AG20443 (cell line): ENCODE measurements around the gene POLQ.
"Not testable (repeated sequence)": the region's sequence is repeated elsewhere in the genome, so short reads cannot be mapped to it uniquely, and the experiment has no call there.

Source experiments
- DNase-seq: peaks from one replicate; pipeline ENCODE4 v3.0.0; 2012; ENCODE audit warnings: low spot score, mixed read lengths

Gene POLQ

GRCh38 chr3:121508389-121508788, 37.4 kb downstream of the POLQ start:
- no peak for DNase-seq

- DNase-seq: no peak
Observed at GRCh38 chr3:121505256-121505655, 40.5 kb downstream of the POLQ start.

DNA sequence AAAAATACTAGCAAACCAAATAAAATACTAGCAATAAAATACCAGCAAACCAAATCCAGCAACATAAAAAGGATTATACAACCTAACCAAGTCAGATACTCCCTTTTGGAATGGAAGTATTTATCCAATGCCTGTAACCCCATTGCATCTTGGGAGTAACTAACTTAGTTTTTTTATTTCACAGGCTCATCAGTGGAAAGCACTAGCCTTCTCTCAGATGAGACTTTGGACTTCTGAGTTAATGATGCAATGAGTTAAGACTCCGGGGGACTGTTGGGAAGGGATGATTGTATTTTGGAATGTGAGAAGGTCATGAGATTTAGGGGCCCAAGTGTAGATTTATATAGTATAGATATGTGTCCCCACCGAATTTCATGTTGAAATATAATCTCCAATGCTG, 41.2 kb downstream of the POLQ start:
- no peak for DNase-seq

GRCh38 chr3:121496786-121497185, 49.0 kb downstream of the POLQ start:
- no peak for DNase-seq

DNA sequence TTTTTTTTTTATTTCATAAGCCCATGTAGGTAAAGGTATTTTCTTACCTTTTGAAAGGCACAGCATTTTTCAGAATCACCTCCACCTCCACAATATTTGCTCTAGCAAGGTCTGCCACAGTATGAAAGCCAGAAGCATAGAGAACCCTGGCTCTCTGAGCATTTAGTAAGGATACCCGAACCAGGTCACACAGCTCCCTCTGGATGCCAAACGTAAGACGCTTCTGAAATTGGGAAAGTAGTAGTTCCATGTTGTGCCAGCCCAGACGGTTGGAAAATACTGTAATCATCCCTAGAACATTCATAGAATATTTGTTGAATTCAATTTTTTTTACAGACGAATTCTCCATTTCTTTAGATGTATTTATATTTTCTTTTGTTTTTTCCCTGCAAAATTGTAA, 52.4 kb downstream of the POLQ start:
- peak; percentile 10 for DNase-seq

DNA sequence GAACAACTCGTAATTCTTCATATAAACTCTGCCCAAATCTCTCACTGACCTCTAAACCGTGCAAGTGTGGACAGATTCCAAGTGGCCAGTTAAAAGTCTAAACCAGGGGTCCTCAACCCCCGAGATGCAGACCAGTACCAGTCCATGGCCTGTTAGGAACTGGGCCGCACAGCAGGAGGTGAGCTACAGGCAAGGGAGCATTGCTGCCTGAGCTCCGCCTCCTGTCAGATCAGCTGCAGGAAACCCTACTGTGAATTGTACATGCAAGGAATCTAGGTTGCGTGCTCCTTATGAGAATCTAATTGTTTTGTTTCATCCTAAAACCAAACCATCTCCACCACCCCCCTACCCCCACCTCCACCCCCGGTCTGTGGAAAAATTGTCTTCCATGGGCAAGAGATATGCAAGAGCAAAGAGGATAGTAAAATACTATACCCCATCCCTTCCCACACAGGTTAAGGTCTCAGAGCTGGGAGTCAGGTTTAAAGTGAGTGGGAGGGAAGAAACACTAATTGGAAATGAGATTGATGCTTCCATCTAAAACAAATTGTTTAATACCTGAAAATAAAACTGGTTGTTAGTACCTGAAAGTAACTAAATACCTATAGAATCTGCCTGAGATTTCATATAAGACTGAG, 54.0 kb downstream of the POLQ start:
- no peak for DNase-seq

GRCh38 chr3:121490161-121490560, 55.6 kb downstream of the POLQ start:
- DNase-seq: no peak

GRCh38 chr3:121488628-121489027, 57.2 kb downstream of the POLQ start:
- no peak for DNase-seq

DNA sequence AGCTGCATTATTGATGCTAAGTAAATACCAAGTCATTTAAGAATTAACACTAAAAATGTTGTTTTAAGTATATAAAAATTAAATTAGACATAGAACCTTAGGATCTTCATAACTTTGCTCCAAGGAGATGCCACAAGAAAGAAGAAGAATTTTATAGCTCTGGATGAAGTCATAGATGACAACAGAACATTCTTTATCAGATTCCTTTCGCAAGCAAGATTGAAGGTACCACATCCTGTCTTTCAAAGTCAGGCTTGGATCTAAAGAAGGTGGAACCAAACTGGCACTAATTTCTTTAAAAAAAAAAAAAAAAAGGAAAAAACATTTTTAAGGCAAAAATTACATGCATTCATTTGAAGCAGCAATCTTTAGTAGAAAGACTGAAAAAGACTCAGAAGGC, 62.5 kb downstream of the POLQ start:
- DNase-seq: peak; percentile 18

GRCh38 chr3:121482660-121483059, 63.1 kb downstream of the POLQ start:
- peak; percentile 45 for DNase-seq

GRCh38 chr3:121481106-121481880, 64.5 kb downstream of the POLQ start:
- DNase-seq: peak; percentile 16

GRCh38 chr3:121477589-121477988, 68.2 kb downstream of the POLQ start:
- DNase-seq: peak; percentile 67

DNA sequence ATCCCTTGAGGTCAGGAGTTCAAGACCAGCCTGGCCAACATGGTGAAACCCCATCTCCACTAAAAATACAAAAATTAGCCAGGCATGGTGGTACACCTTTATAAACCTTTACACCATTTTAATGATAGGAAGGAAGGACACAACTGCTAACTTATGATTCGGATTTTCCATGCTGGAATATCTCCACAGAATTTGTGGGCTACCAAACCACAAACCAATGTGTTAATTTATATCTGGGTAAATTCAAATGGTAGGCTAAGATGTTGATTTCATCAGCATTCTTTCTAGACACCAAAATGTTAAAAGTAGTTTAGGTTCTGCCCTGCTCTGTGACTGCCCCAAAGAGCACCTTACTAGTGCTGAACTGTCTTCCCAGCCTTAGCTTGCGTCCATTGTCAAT, 72.8 kb downstream of the POLQ start:
- no peak for DNase-seq

DNA sequence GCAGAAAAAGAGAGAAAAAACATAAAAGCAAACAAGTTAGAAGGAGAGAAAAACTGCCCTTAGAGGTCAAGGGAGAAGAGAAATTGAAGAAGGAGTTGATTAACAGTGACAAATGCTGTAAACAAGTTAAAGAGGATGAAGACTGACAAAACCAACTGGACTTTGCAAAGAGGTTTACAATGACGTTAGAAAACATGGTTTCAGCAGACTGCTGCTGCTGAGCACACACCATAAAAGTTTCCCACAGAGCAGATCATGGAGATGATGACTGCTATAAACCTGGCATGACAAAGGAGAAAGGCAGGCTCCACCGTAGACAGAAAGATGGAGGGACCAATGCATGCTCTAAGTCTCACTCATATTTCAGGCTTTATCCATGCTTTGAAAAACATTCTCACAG, 78.7 kb downstream of the POLQ start:
- DNase-seq: no peak

DNA sequence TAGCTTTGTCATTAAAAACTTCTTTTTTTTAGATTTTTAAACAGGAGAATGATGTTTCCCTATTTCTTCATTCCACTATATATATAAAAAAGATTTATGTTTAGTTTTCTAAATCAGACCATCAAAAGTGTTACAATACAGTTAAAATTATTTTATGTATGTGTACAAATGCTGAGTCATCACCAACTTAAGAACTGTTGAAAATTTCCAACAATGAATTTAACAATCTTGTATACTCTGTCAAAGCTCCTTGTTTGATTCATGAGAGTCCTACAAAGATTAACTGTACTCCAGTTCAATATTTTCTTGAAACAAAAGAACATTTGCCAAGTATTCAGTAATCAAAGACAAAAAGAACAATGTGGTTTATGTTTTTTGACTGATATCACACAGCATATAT, 82.0 kb downstream of the POLQ start:
- DNase-seq: no peak

DNA sequence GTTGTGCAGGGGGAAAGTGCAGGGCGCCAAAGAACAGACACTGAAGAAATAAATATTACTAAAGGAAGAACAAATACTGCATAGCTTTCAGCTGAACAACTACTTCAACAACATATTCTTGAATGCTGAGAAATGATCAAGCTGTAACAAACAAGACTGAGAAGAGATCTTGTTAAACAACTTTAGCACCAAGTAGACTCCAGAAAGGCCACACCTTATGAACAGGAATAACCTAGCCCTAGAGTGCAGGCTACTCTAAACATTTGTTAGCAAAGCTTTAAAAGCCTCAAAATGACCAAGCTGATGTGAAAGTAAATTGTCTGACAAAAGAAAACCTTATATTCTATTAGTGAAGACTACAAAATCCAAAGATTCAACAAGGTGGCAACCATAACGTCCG, 83.2 kb downstream of the POLQ start:
- no peak for DNase-seq

GRCh38 chr3:121451752-121452151, 94.0 kb downstream of the POLQ start:
- DNase-seq: not testable (repeated sequence)

DNA sequence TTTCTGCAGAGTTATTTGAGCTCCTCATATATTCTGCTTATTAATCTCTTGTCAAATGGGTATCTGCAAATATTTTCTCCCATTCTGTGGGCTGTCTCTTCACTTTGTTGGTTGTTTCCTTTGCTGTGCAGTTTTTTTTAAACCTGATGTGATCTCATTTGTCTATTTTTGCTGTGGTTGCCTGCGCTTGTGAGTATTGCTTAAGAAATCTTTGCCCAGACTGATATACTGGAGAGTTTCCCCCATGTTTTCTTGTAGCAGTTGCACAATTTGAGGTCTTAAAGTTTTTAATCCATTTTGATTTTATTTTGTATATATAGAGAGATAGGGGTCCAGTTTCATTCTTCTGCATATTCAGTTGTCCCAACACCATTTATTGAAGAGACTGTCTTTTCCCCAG, 102.3 kb downstream of the POLQ start:
- no peak for DNase-seq

DNA sequence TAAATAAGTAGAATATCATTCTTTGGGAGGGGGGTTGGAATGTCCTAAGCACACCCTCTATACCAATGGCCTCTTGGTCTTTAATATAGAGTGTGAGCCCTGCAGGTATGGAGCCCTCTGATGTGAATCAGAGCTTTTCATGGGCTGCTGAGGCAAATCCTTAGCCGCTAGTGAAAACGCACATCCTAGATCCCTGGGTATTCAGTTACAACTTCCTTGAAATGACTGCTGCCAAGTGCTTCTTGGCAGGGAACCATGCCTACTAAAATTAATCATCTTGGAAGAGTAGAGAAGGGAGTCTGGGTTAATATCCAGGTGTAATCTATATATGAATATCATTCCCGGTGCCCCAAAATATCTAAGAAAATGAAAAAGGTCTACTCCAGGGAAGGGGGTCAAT, 109.1 kb downstream of the POLQ start:
- no peak for DNase-seq

GRCh38 chr3:121436074-121436473, 109.7 kb downstream of the POLQ start:
- no peak for DNase-seq

- peak; percentile 62 for DNase-seq
Observed at GRCh38 chr3:121431726-121432517, 113.9 kb downstream of the POLQ start.

GRCh38 chr3:121430664-121431215, 115.0 kb downstream of the POLQ start:
- no peak for DNase-seq

DNA sequence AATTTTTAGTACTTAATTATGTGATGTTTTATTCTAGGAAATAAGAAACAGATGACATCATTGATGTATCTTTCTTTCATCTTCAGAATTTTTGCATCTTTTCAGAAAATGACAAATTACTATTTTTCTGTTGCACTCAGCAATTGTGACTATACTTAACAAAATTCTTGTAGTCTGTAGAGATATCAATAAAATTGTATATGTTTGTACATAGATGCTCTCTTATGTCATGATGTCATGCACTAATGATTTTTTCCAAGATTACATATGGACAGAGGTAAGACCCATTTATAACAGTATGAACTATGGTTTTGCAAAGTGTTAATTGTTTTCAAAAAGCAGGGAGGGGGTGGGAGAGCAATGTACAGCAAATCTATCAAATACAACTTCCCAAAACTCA, 121.2 kb downstream of the POLQ start:
- no peak for DNase-seq
